ENCODE results near the gene SERTAD3. TPM values are rescaled to one million over a fixed set of nuclear protein-coding genes. Genes with fewer than 3 reads are reported as not detected.
A peak's percentile ranks its signal among the peaks of the same experiment; 100 is the strongest.
"Not testable (repeated sequence)": the region's sequence is repeated elsewhere in the genome, so short reads cannot be mapped to it uniquely, and the experiment has no call there.

Gene SERTAD3
- total and polyA plus RNA-seq, 2 donors: 17.6 to 35.2 TPM

- WGBS: 76% methylated on average over 9 of the region's 9 CpGs
- H3K36me3 ChIP-seq (ENCODE audit: control insufficient read depth in 2 of 2, insufficient read depth in 2 of 2, low read length in 1 of 2): no peaks in the 10 kb centered on the region
- H3K4me1 ChIP-seq (ENCODE audit: control insufficient read depth in 2 of 2, insufficient read depth in 2 of 2, low read length in 2 of 2): peaks cover 0 to 6% of the 10 kb centered on the region in 2 donors
- no peak overlapping the region for H3K4me3 ChIP-seq (ENCODE audit: low read length in 2 of 2)
- H3K9me3 ChIP-seq (ENCODE audit: control insufficient read depth in 2 of 2, insufficient read depth in 1 of 2, low read length in 1 of 2): no peaks in the 10 kb centered on the region
- no peak overlapping the region for H3K27ac ChIP-seq (ENCODE audit: low read depth in 1 of 2, low read length in 1 of 2)
- H3K27me3 ChIP-seq (ENCODE audit: control insufficient read depth in 2 of 2, insufficient read depth in 1 of 2, low read length in 1 of 2): peaks cover 0 to 16% of the 10 kb centered on the region in 2 donors
- DNase-seq (ENCODE audit: low read depth in 6 of 9, low spot score in 9 of 9): no peak
Observed at GRCh38 chr19:40410030-40410389, 34.1 kb downstream of the SERTAD3 start.

DNA sequence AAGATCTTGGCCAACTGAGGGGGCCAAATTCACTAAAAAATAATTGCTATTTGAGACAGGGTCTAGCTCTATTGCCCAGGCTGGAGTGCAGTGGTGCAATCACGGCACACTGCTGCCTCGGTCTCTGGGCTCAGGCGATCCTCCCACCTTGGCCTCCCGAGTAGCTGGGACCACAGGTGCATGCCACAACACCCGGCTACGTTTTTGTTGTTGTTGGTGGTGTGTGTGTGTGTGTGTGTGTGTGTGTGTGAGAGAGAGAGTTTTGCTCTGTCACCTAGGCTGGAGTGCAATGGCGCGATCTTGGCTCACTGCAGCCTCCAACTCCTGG, 35.6 kb downstream of the SERTAD3 start:
- H3K27ac ChIP-seq (ENCODE audit: low read depth in 1 of 2, low read length in 1 of 2); H3K4me3 ChIP-seq (ENCODE audit: low read length in 2 of 2); DNase-seq (ENCODE audit: low read depth in 6 of 9, low spot score in 9 of 9); H3K9me3 ChIP-seq (ENCODE audit: control insufficient read depth in 2 of 2, insufficient read depth in 1 of 2, low read length in 1 of 2); H3K36me3 ChIP-seq (ENCODE audit: control insufficient read depth in 2 of 2, insufficient read depth in 2 of 2, low read length in 1 of 2): not testable (repeated sequence)
- Histone ChIP-seq H3K4me1 (ENCODE audit: control insufficient read depth in 2 of 2, insufficient read depth in 2 of 2, low read length in 2 of 2) (peaks cover 0 to 10% of the 10 kb centered on the region in 2 donors), H3K27me3 (ENCODE audit: control insufficient read depth in 2 of 2, insufficient read depth in 1 of 2, low read length in 1 of 2) (peaks cover 0 to 20% of the 10 kb centered on the region in 2 donors)
- WGBS: 95% methylated on average over 8 of the region's 8 CpGs

GRCh38 chr19:40407714-40408597, 36.2 kb downstream of the SERTAD3 start:
- peaks cover 5 to 10% of the 10 kb centered on the region in 2 donors for H3K4me1 ChIP-seq (ENCODE audit: control insufficient read depth in 2 of 2, insufficient read depth in 2 of 2, low read length in 2 of 2)
- H3K9me3 ChIP-seq (ENCODE audit: control insufficient read depth in 2 of 2, insufficient read depth in 1 of 2, low read length in 1 of 2): no peaks in the 10 kb centered on the region
- H3K27ac ChIP-seq (ENCODE audit: low read depth in 1 of 2, low read length in 1 of 2): no peak overlapping the region
- no peaks in the 10 kb centered on the region for H3K36me3 ChIP-seq (ENCODE audit: control insufficient read depth in 2 of 2, insufficient read depth in 2 of 2, low read length in 1 of 2)
- WGBS: 52% methylated on average over 22 of the region's 22 CpGs
- no peak for DNase-seq (ENCODE audit: low read depth in 6 of 9, low spot score in 9 of 9)
- H3K4me3 ChIP-seq (ENCODE audit: low read length in 2 of 2): no peak overlapping the region
- H3K27me3 ChIP-seq (ENCODE audit: control insufficient read depth in 2 of 2, insufficient read depth in 1 of 2, low read length in 1 of 2): peaks cover 0 to 14% of the 10 kb centered on the region in 2 donors

DNA sequence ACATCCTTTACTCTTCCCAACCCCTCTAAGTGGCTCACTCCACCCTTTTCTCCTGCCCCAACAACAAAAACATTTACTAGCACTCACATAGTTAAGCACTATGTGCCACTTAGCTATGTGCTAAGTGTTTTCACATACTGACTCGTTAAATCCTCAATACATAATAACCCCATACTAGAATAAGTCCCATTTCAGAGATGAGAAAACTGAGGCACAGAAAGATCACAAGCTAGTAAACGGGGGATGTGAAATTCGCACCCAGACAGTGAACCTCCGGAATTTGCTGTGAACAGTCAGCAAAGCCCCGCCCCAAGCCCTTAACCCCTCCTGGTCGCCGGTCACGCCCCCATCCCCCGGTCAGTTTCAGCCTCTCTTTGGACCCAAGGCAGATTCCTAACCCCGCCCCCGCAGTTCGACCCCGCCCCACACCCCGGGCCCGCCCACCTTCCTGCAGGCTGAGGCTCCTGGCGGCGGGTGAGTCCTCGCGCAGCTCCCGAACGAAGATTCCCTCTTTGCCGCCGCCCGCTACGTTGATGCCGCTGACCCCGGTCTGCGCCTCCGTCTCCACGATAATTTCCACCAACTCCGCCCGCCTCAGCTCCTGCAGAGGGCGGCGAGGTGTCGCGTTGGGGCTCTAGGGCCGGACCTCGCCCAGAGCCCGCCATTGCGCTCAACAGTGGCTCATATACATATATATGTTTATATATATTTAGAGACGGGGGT, 40.7 kb downstream of the SERTAD3 start:
- H3K27me3 ChIP-seq (ENCODE audit: control insufficient read depth in 2 of 2, insufficient read depth in 1 of 2, low read length in 1 of 2): peaks cover 1 to 15% of the 10 kb centered on the region in 2 donors
- peak overlapping the region; percentile 58 to 62 for H3K4me3 ChIP-seq (ENCODE audit: low read length in 2 of 2)
- no peaks in the 10 kb centered on the region for H3K36me3 ChIP-seq (ENCODE audit: control insufficient read depth in 2 of 2, insufficient read depth in 2 of 2, low read length in 1 of 2)
- peaks cover 5 to 14% of the 10 kb centered on the region in 2 donors for H3K4me1 ChIP-seq (ENCODE audit: control insufficient read depth in 2 of 2, insufficient read depth in 2 of 2, low read length in 2 of 2)
- under 1% methylated on average over 41 of the region's 41 CpGs for WGBS
- no peaks in the 10 kb centered on the region for H3K9me3 ChIP-seq (ENCODE audit: control insufficient read depth in 2 of 2, insufficient read depth in 1 of 2, low read length in 1 of 2)
- peak in 7 of 9 donors; percentile 34 to 65 (median 41) for DNase-seq (ENCODE audit: low read depth in 6 of 9, low spot score in 9 of 9)
- peak overlapping the region; percentile 43 to 52 for H3K27ac ChIP-seq (ENCODE audit: low read depth in 1 of 2, low read length in 1 of 2)

DNA sequence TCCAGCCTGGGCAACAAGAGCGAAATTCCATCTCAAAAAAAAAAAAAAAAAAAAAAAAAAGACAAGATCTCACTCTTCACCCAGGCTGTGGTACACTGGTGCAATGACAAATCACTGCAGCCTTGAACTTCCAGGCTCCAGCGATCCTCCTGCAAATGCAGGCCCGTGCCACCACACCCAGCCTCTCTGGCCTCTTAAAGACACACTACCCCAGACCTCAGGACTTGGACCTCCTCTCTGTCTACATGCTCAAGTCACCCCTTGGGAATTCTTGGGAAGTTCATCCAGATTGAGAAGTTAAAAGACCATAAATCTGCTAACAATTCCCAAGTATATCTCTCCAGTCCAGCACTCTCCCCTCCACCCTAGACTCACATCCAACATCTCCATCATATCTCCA, 43.6 kb downstream of the SERTAD3 start:
- H3K27ac ChIP-seq (ENCODE audit: low read depth in 1 of 2, low read length in 1 of 2): no peak overlapping the region
- 96% methylated on average over 2 of the region's 3 CpGs for WGBS

DNA sequence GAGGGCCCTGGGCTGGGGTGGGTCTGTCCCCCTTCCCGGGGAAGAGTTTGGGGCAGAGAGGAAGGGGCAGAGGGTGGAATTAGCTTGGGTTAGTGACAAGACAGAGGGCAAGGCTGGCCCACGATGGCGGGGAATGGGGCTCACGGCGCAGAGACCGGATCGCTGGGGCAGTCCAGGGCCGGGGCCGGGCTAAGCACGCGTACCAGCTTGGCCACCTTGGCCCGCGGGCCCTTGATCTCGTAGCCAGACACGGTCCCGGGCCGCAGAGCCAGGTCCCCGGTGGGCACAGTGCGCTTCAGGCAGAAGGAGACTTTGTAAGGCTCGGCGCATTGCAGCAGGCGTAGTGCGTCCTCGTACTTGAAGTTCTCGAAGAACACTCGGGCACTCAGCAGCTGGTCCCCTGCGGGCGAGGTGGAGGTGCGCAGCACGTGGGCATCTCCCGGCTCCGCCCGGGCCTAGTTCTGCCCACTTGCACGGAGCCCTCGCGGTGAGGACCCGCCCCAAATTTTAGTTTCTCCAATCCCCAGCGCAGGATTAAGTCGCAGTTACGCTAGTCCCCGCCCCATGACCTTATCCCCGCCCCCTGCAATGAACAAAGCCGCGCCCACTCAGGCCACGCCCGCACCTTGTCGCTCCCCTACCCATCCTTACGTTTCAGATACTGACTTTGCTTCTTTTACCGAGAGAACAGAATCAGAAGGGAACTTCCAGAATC, 45.6 kb downstream of the SERTAD3 start:
- DNase-seq (ENCODE audit: low read depth in 6 of 9, low spot score in 9 of 9): peak in 8 of 9 donors; percentile 8 to 78 (median 43)
- Histone ChIP-seq H3K9me3 (ENCODE audit: control insufficient read depth in 2 of 2, insufficient read depth in 1 of 2, low read length in 1 of 2) (no peaks in the 10 kb centered on the region), H3K36me3 (ENCODE audit: control insufficient read depth in 2 of 2, insufficient read depth in 2 of 2, low read length in 1 of 2) (no peaks in the 10 kb centered on the region), H3K4me1 (ENCODE audit: control insufficient read depth in 2 of 2, insufficient read depth in 2 of 2, low read length in 2 of 2) (peaks cover 5 to 10% of the 10 kb centered on the region in 2 donors), H3K27me3 (ENCODE audit: control insufficient read depth in 2 of 2, insufficient read depth in 1 of 2, low read length in 1 of 2) (peaks cover 3 to 16% of the 10 kb centered on the region in 2 donors), H3K4me3 (ENCODE audit: low read length in 2 of 2) (no peak overlapping the region), H3K27ac (ENCODE audit: low read depth in 1 of 2, low read length in 1 of 2) (no peak overlapping the region)
- 45% methylated on average over 49 of the region's 49 CpGs for WGBS

More for the DNA sequence above, 43.6 kb downstream of the SERTAD3 start:
- Histone ChIP-seq H3K4me1 (ENCODE audit: control insufficient read depth in 2 of 2, insufficient read depth in 2 of 2, low read length in 2 of 2) (peaks cover 5 to 15% of the 10 kb centered on the region in 2 donors), H3K4me3 (ENCODE audit: low read length in 2 of 2) (no peak overlapping the region), H3K36me3 (ENCODE audit: control insufficient read depth in 2 of 2, insufficient read depth in 2 of 2, low read length in 1 of 2) (no peaks in the 10 kb centered on the region), H3K27me3 (ENCODE audit: control insufficient read depth in 2 of 2, insufficient read depth in 1 of 2, low read length in 1 of 2) (peaks cover 3 to 20% of the 10 kb centered on the region in 2 donors), H3K9me3 (ENCODE audit: control insufficient read depth in 2 of 2, insufficient read depth in 1 of 2, low read length in 1 of 2) (no peaks in the 10 kb centered on the region)
- no peak for DNase-seq (ENCODE audit: low read depth in 6 of 9, low spot score in 9 of 9)

DNA sequence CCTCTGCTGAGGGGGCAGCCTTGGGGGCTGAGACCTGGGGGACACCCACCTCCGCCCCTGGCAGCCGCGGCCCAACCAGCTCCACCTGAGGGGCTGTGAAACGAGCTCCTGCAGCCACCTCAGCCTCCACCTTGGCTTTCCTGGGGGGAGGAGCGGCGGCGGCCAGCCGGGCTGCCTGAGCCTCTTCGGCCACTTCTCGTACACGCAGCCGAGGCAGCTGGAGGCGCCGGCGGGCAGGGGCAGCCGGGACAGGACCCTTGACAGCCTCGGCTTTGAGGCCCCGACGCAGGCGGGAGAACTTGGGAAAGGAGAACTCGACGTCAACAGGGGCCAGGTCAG, 46.6 kb downstream of the SERTAD3 start:
- no peak for DNase-seq (ENCODE audit: low read depth in 6 of 9, low spot score in 9 of 9)
- 97% methylated on average over 22 of the region's 22 CpGs for WGBS
- Histone ChIP-seq H3K27me3 (ENCODE audit: control insufficient read depth in 2 of 2, insufficient read depth in 1 of 2, low read length in 1 of 2) (peaks cover 3 to 15% of the 10 kb centered on the region in 2 donors), H3K4me3 (ENCODE audit: low read length in 2 of 2) (no peak overlapping the region), H3K4me1 (ENCODE audit: control insufficient read depth in 2 of 2, insufficient read depth in 2 of 2, low read length in 2 of 2) (peaks cover 0 to 7% of the 10 kb centered on the region in 2 donors), H3K36me3 (ENCODE audit: control insufficient read depth in 2 of 2, insufficient read depth in 2 of 2, low read length in 1 of 2) (no peaks in the 10 kb centered on the region), H3K9me3 (ENCODE audit: control insufficient read depth in 2 of 2, insufficient read depth in 1 of 2, low read length in 1 of 2) (no peaks in the 10 kb centered on the region), H3K27ac (ENCODE audit: low read depth in 1 of 2, low read length in 1 of 2) (no peak overlapping the region)

DNA sequence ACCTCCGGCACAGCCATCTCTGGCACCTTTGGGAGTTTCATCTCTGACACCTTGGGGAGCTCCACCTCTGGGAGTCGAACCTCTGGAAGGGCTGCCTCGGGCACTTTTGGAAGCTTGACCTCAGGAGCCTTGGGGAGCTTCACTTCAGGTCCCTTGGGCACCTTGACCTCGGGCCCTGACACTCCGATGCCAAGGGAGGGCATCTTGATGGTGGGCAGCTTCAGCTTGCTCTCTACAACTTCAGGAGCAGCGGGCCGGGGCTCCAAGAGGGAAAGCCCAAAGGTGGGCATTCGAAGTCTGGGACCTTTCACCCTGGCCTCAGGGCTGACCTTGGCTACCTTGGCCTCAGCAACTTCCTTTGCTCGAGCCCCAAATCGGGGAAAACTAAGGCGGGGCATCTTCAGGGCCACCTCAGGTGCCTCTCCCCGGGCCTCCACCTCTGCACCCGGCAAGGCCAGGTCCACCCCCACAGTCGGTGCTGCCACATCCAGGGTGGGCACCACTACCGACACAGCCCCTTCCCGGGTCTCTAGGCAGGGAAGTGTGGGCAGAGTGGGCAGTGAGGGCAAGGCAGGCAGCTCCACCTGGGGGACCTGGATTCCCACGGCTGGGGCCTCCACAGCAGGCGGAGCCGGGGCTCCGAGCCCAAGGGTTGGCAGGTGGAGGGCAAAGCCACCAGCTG, 47.1 kb downstream of the SERTAD3 start:
- Histone ChIP-seq H3K4me1 (ENCODE audit: control insufficient read depth in 2 of 2, insufficient read depth in 2 of 2, low read length in 2 of 2) (peaks cover 0 to 7% of the 10 kb centered on the region in 2 donors), H3K9me3 (ENCODE audit: control insufficient read depth in 2 of 2, insufficient read depth in 1 of 2, low read length in 1 of 2) (no peaks in the 10 kb centered on the region), H3K27me3 (ENCODE audit: control insufficient read depth in 2 of 2, insufficient read depth in 1 of 2, low read length in 1 of 2) (peaks cover 3 to 15% of the 10 kb centered on the region in 2 donors), H3K36me3 (ENCODE audit: control insufficient read depth in 2 of 2, insufficient read depth in 2 of 2, low read length in 1 of 2) (no peaks in the 10 kb centered on the region), H3K27ac (ENCODE audit: low read depth in 1 of 2, low read length in 1 of 2) (no peak overlapping the region), H3K4me3 (ENCODE audit: low read length in 2 of 2) (no peak overlapping the region)
- WGBS: 93% methylated on average over 20 of the region's 20 CpGs
- DNase-seq (ENCODE audit: low read depth in 6 of 9, low spot score in 9 of 9): no peak
